ENCODE results near the gene ELP4. TPM values are rescaled to one million over a fixed set of nuclear protein-coding genes. Genes with fewer than 3 reads are reported as not detected.

Gene ELP4
- total and polyA plus RNA-seq, 9 of the 15 experiments (the other 6 are each of a cell fraction or from before 2014, with no cell fraction given): 24.1 to 60.3 (median 38.7) TPM

DNA sequence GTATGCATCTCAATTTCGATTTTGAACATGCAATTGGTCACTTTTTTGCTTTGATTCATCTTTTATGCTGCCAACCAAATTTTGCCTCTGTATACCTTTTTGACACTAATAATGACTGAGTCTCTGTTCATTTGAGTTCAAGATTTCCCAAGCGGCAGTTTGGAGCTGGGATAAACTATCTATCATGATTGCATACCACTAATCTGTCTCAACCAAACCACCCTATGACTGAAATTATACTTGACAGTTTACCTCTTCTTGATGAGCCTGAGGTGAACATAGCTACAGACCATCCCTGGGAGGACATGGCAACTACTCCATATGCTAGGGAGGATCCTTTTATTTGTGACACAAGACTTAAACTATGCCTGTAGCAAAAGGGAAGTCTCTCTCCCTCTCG lies 155.4 kb downstream of the ELP4 start:
- no peak for TF ChIP-seq ZKSCAN8 (CRISPR knock-in tag; IDR thresholded peaks at IDR 0.05)
- TF ChIP-seq PCBP2 (IDR thresholded peaks at IDR 0.05; ENCODE audit: low read depth, low read length, poor library complexity, severe bottlenecking): no peak
- no peak for TF ChIP-seq ELF1 (tag; IDR thresholded peaks at IDR 0.05)
- TF ChIP-seq, protein P1, sequence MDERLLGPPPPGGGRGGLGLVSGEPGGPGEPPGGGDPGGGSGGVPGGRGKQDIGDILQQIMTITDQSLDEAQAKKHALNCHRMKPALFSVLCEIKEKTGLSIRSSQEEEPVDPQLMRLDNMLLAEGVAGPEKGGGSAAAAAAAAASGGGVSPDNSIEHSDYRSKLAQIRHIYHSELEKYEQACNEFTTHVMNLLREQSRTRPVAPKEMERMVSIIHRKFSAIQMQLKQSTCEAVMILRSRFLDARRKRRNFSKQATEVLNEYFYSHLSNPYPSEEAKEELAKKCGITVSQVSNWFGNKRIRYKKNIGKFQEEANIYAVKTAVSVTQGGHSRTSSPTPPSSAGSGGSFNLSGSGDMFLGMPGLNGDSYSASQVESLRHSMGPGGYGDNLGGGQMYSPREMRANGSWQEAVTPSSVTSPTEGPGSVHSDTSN (CRISPR knock-in tag; IDR thresholded peaks at IDR 0.05; ENCODE audit: low read depth): no peak
- TF ChIP-seq, protein P1 (tag; conservative IDR thresholded peaks at IDR 0.05; ENCODE audit: low read depth): no peak
- no peak for TF ChIP-seq SMARCC2 (IDR thresholded peaks at IDR 0.05; ENCODE audit: low read depth)
- TF ChIP-seq, protein P2, sequence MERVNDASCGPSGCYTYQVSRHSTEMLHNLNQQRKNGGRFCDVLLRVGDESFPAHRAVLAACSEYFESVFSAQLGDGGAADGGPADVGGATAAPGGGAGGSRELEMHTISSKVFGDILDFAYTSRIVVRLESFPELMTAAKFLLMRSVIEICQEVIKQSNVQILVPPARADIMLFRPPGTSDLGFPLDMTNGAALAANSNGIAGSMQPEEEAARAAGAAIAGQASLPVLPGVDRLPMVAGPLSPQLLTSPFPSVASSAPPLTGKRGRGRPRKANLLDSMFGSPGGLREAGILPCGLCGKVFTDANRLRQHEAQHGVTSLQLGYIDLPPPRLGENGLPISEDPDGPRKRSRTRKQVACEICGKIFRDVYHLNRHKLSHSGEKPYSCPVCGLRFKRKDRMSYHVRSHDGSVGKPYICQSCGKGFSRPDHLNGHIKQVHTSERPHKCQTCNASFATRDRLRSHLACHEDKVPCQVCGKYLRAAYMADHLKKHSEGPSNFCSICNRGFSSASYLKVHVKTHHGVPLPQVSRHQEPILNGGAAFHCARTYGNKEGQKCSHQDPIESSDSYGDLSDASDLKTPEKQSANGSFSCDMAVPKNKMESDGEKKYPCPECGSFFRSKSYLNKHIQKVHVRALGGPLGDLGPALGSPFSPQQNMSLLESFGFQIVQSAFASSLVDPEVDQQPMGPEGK (CRISPR knock-in tag; IDR thresholded peaks at IDR 0.05; ENCODE audit: borderline replicate concordance): no peak
- no peak for TF ChIP-seq CHD2 (IDR thresholded peaks at IDR 0.05; ENCODE audit: low read depth, low read length)
- no peak for TF ChIP-seq TCF7L2 (IDR thresholded peaks at IDR 0.05; ENCODE audit: low read depth, low read length)
- TF ChIP-seq BDP1 (IDR thresholded peaks at IDR 0.05; ENCODE audit: insufficient read depth, insufficient read length): no peak
- no peak for TF ChIP-seq MTA2 (IDR thresholded peaks at IDR 0.05; ENCODE audit: low read depth)
- TF ChIP-seq C11orf30 (IDR thresholded peaks at IDR 0.05; ENCODE audit: low read depth): no peak
- no peak for TF ChIP-seq ZNF217 (CRISPR knock-in tag; IDR thresholded peaks at IDR 0.05)
- no peak for TF ChIP-seq GATAD2B (IDR thresholded peaks at IDR 0.05; ENCODE audit: borderline replicate concordance)
- ChIA-PET CTCF (ENCODE audit: low intra/inter-chr PET ratio) (no interaction called here), POLR2A (no interaction called here)
- no peak for FAIRE-seq
- Histone ChIP-seq H3K79me2 (ENCODE audit: control insufficient read depth, insufficient read depth, low read length) (no peaks in the 10 kb centered on the region), H2AFZ (ENCODE audit: low read depth, low read length) (no peak overlapping the region), H3K27me3 (ENCODE audit: control insufficient read depth in 2 of 2, insufficient read depth in 2 of 2, low read length in 2 of 2) (no peaks in the 10 kb centered on the region), H3K4me2 (ENCODE audit: insufficient read depth, low read length) (no peak overlapping the region), H3K9ac (ENCODE audit: insufficient read depth in 1 of 2, low read depth in 2 of 2, low read length in 2 of 2) (no peak overlapping the region), H3K9me1 (ENCODE audit: control insufficient read depth, insufficient read depth, low read length) (no peaks in the 10 kb centered on the region), H3K27ac (ENCODE audit: extremely low read depth, low read depth, low read length) (no peak overlapping the region), H3K9me3 (replicated peaks; ENCODE audit: control insufficient read depth, insufficient read depth, low read depth, low read length) (no peaks in the 10 kb centered on the region), H3K4me3 (no peak overlapping the region), H3K36me3 (ENCODE audit: control insufficient read depth, insufficient read depth, low read length) (no peaks in the 10 kb centered on the region), H4K20me1 (replicated peaks; ENCODE audit: control insufficient read depth, insufficient read depth, low read length) (no peaks in the 10 kb centered on the region), H3K4me1 (replicated peaks in 1 of 2; ENCODE audit: control insufficient read depth in 2 of 2, insufficient read depth in 2 of 2, low read length in 2 of 2) (no peaks in the 10 kb centered on the region)
- 52% methylated on average over 3 of the region's 3 CpGs for WGBS (ENCODE audit: insufficient coverage, low coverage, missing lambda C conversion rate)
- no TSS peak for BruUV-seq (replicated peaks)
- intact Hi-C loops (cut with micrococcal nuclease): no loop called here
- no peak for ATAC-seq
- in situ Hi-C loops (cut with MboI): no loop called here
- DNase-seq (ENCODE audit: extremely low read depth in 1 of 4, low spot score in 3 of 4): no peak

All from K562 (cell line).